Cortex of kidney (tissue), 1 donor: Measurements from ENCODE around the gene PNPLA7.
"Not testable (repeated sequence)": the region's sequence is repeated elsewhere in the genome, so short reads cannot be mapped to it uniquely, and the experiment has no call there.

Experiments
- DNase-seq: peaks from one replicate; lab custom pipeline; 2025; lab: John Stamatoyannopoulos, UW

PNPLA7 gene

DNA sequence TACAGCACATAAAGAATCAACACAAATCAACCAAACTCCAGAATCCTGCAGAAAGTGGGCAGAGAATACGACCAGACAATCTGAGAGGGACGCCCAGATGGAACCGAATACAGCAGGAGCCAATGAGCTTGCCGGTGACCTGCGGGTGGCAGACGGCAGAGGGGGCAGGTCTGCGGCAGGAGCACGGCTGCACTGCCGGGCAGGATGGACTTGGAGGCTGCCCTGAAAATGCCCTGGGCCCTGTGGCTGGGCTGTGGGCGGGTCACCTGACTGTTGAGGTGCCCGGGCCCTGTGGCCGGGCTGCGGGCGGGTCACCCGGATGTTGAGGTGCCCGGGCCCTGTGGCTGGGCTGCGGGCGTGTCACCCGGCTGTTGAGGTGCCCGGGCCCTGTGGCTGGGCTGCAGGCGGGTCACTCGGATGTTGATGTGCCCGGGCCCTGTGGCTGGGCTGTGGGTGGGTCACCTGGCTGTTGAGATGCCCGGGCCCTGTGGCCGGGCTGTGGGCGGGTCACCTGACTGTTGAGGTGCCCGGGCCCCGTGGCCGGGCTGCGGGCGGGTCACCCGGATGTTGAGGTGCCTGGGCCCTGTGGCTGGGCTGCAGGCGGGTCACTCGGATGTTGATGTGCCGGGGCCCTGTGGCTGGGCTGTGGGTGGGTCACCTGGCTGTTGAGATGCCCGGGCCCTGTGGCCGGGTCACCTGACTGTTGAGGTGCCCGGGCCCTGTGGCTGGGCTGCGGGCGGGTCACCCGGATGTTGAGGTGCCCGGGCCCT is 36.2 kb downstream of the PNPLA7 start:
- DNase-seq, result not testable (repeated sequence)

DNA sequence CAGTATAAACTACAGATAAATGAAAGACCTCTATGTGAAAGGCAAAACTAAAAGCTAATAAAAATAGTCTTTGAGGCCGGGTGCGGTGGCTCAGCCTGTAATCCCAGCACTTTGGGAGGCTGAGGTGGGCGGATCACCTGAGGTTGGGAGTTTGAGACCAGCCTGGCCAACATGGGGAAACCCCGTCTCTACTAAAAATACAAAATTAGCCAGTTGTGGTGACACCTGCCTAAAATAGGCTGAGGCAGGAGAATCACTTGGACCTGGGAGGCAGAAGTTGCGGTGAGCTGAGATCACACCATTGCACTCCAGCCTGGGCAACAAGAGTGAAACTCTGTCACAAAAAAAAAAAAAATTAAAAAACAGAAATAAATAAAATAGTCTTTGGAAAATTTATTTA is 37.1 kb downstream of the PNPLA7 start:
- DNase-seq, result not testable (repeated sequence)

DNA sequence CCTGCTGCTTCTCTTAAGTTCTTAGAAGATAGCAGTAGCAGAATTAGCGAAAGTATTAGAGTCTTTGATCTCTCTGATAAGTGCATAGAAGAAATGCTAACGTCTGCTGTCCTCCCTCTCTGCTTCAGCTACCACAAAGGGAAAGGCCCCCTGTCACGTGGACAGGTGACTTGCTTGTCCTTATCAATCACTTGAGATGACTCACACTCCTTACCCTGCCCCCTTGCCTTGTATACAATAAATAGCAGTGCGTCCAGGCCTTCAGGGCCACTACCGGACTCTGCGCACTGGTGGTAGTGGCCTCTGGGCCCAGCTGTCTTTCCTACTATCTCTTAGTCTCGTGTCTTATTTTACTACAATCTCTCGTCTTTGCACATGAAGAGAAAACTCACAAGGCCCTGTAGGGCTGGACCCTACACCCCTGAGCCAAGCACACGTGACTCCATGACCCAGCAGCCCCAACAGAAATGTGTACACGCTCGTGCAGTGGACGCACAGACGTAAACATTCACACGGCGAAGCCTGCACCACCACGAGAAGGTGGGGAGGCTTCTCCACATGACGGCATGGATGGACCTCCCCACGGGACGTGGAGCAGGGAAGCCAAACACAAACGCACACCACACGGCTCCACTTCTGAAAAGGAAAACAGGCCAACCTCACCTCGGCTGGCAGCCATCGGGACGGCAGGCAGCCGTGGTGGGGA is 38.3 kb downstream of the PNPLA7 start:
- no peak for DNase-seq

DNA sequence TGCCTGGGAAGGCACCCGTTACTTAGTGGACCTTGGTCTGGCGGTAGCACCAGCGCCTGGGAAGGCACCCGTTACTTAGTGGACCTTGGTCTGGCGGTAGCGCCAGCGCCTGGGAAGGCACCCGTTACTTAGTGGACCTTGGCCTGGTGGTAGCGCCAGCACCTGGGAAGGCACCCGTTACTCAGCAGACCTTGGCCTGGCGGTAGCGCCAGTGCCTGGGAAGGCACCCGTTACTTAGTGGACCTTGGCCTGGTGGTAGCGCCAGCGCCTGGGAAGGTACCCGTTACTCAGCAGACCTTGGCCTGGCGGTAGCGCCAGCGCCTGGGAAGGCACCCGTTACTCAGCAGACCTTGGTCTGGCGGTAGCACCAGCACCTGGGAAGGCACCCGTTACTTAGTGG is 39.1 kb downstream of the PNPLA7 start:
- DNase-seq, result not testable (repeated sequence)

DNA sequence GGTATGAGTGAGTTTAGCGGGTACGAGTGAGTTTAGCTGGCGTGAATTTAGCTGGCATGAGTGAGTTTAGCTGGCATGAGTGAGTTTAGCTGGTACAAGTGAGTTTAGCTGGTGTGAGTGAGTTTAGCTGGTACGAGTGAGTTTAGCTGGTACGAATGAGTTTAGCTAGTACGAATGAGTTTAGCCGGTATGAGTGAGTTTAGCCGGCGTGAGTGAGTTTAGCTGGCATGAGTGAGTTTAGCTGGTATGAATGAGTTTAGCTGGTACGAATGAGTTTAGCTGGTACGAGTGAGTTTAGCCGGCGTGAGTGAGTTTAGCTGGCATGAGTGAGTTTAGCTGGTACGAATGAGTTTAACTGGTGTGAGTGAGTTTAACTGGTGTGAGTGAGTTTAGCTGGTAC is 41.0 kb downstream of the PNPLA7 start:
- no peak for DNase-seq

DNA sequence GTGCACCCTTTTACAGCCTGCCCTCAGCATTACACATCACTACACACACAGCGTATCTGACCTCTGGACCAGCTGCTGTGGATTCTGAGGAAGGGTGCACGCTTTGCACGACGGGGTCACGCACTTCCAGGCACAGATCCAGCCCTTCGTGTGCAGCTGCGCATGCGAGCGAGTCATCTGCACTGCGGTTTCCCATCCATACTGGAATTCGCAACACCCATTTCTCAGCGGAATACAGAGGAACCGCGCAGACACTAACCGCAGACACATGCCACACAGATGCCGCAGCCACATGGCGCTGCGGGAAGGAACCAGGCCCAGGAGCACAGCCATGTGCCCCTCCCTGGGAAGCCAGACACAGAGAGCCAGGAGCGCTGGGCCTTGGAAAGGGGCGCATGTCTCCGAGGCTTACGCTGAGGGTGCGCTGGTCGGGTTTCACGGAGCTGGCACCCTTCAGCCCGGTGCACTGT is 43.5 kb downstream of the PNPLA7 start:
- DNase-seq, result no peak

DNA sequence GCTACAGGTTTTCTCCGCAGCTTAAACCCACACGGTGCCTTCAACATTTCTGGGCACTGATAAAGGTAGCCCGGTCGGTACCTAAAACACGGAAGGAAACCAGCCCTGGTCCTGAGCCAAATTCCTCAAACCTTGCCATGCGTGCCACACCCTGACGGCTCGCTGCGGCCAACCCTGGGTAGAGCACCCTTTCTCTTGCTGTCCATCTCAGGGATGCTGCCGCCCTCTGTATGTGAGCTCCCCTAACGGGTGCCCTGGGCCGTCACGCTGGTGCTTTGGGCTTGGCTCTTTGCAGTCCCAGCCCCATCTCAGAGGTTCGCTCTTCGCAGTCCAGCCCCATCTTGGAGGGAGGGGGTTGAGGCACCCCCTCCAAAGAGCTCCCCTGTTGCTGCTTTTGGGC is 43.9 kb downstream of the PNPLA7 start:
- DNase-seq, result no peak

DNA sequence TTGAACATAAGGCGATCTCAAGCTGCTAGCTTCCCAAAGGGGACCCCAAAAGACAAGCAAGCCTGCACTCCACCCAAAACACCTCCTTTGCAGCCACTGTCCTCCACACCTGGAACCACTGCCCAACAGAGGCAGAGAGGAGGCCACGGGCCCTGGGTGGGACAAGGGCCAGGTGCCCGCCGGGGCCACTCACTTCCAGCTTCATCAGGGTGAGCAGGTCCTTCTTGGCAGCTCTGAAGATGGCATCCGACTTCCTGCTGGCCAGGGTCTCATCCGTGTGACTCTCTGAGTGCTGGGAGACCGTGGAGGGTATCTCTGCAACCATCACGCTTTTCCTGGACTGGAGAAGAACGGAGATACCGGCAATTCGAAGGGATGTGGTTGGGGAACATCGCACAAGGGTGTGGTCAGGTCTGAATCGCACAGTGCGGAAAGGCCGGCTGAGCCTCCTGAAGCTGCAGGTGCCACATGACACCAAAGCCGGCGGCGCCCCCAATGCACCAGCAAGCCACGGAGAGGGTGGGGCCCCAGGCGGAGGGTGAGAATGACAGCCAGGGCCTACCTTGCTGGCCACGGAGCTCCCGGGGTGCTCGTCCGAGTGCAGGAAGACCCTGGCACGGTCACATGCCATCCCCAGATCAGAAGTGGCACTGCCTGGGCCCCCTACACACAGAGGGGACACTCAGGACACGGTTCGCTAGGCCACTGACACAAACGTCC is 44.6 kb downstream of the PNPLA7 start:
- no peak for DNase-seq

DNA sequence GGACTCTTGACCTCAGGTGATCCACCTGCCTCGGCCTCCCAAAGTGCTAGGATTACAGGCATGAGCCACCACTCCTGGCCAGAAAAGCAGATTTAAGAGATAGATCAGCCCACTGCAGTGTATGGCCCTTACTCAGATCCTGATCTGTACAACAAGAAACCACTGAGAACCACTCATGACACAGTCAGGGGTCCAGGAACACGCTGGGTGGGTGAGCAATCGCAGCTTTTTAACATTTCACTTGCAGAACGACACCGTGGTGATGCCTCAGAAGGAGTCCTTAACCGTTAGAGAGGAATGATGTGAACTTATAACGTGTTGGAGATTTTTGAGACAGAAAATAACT is 45.8 kb downstream of the PNPLA7 start:
- no peak for DNase-seq

DNA sequence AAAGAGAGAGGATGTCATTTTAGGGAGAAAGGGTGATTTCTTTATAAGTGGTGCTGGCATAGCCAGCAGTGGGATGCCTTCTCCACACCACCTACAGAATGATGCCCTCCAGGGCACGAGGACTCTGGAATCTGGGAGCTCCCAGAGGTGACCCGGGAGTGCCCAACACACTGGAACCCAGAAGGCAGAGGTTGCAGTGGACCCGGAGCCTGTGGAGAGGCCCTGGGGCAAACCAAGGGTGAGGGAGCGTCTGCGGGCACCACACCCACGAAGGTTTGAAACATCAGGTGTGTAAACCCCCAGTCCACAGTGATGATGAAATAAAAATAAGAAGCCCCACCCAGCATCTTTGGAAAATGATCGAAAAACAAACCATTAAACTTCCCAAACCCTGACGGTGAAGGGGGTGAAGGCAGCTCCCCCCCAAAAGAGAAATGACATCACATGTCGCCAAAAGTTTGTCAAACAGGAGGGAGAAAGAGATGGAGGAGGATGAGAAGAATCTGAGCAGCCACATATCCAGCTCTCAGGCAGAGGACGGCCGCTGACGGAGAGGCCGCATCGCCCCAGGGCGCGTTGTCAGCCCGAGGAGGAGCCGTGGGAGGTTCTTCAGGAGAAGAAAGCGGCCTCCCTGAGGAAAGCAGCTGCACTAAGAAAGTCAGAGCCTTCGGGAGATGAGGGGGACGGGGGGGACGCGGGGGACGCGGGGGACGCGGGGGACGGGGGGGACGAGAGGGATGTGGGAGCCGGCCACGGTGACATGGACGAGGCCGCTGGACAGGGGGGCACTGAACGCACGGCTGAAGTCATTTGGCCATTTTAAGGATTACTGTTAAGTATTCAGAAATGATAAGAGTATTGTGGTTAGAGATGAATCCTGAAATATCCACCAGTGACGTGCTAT is 47.9 kb downstream of the PNPLA7 start:
- no peak for DNase-seq

DNA sequence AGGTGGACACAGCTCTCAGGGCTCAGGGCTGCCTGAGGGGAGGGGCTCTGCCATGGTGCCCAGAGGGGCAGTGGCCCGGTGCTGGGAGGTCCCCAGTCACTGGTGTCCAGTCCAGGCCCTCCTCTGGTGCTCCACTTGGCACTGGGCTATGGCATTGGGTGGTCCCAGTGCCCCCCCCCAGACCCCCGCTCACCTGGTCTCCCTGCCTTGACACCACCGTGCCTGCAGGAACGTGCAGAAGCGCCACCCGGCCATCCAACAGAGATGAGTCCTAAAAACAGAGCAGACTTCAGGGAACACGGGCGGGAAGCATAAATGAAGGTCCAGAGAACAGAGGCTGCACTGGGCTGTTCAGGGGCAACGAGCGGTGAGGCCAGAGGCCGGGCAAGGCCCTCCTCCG is 48.7 kb downstream of the PNPLA7 start:
- DNase-seq, result no peak

DNA sequence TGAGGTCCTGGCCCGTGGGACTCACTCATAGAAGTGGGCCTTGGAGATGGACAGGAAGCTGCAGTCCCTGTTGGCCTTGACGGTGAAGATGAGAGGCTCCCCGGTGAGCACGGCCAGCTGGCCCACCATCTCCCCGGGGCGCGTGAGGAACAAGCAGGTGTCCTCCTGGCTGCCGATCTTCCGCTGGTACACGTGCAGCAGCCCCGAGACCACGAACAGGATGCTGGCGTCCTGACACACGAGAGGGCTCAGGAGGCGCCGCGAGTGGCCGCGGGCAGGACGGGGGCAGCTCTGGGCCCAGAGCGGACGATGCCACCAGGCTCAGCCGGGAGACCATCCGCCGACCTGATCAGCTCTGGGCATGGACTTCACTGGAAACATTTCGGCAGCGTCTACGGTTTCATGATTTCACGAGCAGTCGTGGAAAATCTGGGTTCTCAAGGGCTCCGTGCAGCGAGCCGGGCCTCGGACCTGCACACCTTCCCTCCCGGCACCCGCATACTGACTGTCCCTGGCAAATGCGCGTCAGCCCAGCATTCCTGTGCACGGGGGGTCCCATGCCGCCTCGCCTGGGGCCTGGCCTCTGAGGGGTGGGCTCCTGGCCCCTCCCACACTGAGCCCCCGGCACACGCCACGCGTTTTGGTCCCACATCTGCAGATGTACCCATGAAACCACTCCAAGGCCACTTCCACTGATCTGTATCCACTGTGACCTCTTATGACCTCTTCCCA is 49.4 kb downstream of the PNPLA7 start:
- no peak for DNase-seq

DNA sequence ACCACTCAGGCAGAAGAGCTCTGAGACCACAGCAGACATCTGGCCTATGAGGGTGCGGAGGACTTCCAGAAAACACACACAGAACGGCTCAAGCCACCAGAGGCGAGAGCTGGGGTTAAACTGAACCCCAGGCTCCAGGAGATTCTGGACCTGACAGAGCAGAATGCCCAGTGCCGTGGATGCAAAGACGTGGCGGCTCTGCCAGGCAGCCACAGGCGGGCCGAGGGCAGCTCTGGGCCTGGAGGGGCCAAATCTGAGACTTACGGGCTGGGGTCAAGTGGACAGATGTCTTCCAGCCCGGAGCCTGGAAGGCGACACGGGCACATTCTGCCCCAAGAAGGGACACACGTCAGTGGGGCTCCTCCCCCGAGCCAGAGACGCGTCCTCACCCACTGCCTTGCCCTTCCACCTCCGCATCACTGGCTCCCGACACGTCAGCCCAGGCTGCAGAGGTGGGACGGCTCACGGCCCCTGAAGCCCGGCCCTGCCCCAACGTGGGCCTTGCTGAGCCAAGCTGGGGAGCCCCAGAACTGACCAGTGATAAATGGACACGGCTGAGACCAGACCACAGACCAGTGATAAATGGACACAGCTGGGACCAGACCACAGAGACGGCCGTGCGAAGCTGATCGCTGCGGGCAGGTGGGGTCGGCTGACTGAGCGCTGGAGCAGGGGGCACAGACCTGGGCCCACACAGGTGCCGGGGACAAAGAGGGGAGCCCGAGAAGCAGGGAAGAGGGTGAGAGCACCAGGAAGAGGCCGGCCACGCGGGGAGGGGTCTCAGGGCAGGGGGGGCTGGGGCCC is 50.1 kb downstream of the PNPLA7 start:
- DNase-seq, result no peak

DNA sequence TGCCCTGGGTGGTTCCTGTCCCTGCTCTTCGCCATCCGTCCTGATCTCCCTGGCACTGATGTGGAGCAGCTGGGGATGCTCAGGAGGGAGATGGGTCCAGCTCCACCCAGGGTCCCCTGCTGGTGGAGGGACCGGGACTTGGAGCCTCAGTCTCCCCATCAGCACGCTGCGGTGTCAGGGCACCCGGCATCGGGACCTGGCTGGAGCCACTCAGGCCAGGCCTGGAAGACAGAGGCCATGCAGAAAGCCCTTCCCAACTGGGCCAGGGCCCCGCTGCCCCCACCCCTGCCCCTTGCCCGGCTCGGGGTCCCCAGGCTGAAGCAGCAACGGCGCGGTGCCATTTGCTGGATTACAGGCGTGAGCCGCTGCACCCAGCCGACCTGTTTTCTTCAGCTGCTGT is 50.8 kb downstream of the PNPLA7 start:
- no peak for DNase-seq

DNA sequence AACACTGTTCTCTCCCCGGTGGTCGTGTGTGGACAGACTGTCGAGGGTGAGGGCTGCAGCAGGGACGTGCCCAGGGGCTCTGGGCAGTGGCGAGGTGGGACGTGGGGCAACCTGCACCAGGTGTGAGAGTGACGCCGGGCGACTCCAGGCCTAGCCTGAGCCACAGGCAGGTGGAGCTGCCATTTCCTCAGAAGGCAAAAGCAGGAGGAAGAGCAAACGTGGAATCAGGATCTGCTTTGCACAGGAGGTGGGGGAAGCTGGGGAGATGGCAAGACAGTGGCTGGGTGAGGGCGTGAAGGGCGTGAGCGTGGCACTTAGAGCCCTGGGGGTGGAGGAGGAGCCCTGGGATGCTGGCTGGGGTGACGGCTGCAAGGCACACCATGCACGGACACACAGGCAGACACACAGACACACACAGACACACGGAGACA is 51.5 kb downstream of the PNPLA7 start:
- no peak for DNase-seq

DNA sequence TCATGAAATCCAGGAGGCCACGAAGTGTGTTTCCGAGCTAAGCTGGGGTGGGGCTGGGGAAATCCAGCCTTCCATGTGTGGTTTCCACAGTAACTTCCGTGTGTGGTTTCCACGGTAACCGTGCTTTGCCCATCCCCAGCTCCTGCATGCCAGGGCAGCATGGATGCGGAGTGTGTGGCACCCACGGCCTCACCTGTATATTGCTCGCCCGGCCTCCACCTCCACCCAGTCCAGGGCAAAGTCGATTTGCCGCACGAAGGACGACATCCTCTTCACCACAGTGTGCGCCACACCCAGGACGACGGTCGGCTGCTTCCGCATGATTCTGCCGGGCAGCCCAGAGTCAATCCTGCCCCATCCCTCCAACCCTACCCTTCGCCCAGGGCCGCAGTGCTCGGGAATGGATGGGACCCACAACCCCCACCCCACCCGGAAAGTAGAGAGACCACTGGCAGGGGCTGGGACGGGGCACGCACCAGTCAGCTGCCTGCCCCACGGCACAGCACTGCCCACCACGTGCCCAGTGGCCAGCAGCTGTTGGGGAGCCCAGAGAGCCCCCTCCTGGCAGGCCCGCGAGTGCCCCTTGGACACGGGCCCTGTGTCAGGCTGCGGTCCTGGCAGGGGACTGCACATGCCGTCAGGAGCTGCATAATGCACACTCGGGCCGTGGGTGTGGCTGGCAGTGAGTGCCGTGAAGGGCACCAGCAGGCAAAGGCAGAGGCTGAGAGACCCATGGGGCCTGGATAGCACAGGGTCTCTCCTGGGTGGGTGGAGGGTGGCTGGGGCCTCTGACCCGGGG is 52.1 kb downstream of the PNPLA7 start:
- DNase-seq, result no peak

DNA sequence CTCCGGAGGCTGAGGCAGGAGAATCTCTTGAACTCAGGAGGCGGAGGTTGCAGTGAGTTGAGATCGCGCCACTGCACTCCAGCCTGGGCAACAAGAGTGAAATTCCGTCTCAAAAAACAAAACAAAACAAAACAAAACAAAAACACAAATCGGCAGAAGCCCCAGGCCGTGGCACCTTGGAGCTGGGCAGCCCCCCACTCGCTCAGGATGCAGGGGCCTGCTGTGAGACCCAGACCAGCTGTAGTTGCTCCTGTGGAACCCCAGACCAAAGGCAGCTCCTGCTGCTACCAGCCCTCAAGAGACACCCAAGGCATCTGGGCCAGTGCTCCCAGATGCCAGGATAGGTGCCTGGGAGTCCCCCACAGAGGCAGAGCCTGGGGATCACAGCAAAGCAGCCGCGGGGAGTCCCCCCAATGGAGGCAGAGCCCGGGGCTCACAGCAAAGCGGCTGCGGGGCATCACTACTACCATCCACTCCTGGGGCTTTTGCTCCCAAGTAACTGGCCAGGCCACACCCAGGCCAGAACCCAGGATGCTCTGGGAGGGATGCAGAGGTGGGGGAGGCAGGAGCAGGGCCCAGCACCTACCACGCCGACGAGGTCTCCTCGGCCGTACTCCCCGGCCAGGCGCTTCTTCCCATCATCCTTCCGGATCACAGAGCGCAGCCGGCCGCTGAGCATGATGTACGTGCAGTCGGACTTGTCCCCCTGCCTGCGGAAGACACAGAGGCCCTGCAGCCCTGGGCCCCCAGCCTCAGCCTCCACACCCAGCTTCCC is 53.4 kb downstream of the PNPLA7 start:
- no peak for DNase-seq

DNA sequence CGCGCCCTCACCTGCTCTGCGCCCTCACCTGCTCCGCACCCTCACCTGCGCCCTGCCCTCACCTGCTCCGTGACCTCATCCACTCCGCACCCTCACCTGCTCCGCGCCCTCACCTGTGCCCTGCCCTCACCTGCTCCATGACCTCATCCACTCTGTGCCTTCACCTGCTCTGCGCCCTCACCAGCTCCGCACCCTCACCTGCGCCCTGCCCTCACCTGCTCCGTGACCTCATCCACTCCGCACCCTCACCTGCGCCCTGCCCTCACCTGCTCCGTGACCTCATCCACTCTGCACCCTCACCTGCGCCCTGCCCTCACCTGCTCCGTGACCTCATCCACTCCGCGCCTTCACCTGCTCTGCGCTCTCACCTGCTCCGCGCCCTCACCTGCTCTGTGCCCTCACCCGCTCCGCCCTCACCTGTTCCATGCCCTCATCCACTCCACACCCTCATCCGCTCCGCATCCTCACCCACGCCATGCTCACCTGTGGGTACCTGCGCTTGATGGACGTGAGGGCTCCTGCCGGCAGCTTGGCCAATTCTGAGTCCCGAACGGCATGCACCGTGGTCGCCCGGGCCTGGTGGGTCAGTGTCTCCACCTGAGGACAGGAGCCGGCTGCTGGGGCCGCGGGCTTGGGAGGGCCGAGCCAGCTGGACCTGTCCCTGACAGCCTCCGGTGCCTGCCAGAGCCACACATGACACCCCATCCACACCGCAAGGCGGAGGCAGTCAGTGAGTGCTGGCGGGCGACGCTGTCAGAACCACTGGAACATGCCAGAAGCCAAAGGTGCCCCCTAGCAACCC is 55.5 kb downstream of the PNPLA7 start:
- DNase-seq, result no peak
